DND-41 (cell line): ENCODE results near the gene MMP7.

ENCODE experiments used
- CTCF ChIP-seq: IDR thresholded peaks from 2 replicates; pipeline ENCODE4 v1.5.1; 2012; ENCODE audit warnings: borderline replicate concordance, low read length, moderate library complexity, mild to moderate bottlenecking; ENCODE audit not compliant: poor library complexity, severe bottlenecking; ENCODE audit errors: extremely low read depth
- EZH2 ChIP-seq: IDR thresholded peaks from 3 replicates; pipeline ENCODE4 v1.6.1; 2012; ENCODE audit warnings: borderline replicate concordance, low read depth, mild to moderate bottlenecking, moderate library complexity, low read length, inconsistent platforms; ENCODE audit not compliant: severe bottlenecking

- no peak for TF ChIP-seq CTCF
- no peak for TF ChIP-seq EZH2
Measured at GRCh38 chr11:102517670-102518069, 12.9 kb downstream of the MMP7 start.
